ENCODE measurements around the gene BBOX1.

DNA sequence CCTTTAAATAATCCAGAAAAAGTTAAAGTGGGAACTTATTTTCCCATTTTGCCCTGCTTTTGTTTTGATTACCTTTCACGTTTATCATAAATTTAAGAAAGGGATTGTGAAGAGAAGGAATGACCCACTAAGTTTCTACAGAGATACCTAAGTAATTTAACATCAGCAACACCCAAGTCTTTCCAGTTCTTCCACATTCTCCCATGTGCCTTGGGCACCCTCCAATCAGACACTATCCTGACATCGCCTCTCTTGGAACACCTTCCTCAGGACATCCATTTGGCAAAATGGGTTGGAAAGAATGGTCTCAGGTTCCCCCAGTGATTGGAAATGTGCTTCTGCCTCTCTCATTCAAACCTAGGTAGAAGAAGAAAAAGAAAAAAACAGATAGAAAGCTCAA lies 6.3 kb downstream of the BBOX1 start:
- TF ChIP-seq, protein P1, sequence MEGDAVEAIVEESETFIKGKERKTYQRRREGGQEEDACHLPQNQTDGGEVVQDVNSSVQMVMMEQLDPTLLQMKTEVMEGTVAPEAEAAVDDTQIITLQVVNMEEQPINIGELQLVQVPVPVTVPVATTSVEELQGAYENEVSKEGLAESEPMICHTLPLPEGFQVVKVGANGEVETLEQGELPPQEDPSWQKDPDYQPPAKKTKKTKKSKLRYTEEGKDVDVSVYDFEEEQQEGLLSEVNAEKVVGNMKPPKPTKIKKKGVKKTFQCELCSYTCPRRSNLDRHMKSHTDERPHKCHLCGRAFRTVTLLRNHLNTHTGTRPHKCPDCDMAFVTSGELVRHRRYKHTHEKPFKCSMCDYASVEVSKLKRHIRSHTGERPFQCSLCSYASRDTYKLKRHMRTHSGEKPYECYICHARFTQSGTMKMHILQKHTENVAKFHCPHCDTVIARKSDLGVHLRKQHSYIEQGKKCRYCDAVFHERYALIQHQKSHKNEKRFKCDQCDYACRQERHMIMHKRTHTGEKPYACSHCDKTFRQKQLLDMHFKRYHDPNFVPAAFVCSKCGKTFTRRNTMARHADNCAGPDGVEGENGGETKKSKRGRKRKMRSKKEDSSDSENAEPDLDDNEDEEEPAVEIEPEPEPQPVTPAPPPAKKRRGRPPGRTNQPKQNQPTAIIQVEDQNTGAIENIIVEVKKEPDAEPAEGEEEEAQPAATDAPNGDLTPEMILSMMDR (IDR thresholded peaks at IDR 0.05): no peak
- TF ChIP-seq POLR2A (IDR thresholded peaks at IDR 0.05): no peak

Data from thyroid gland (tissue), 4 donors.